Mammary epithelial cell (primary cell): ENCODE data around the gene UBE2J2.

Experiments used
- CTCF ChIP-seq, 2 donors: IDR thresholded peaks in 1 of 2; conservative IDR thresholded peaks in 1 of 2; 2 replicates each; pipeline ENCODE4 v1.5.1; 2011 to 2012; ENCODE audit warnings: inconsistent platforms in 2 of 2, low read length in 2 of 2, mild to moderate bottlenecking in 2 of 2, control low read depth in 1 of 2, low read depth in 1 of 2; ENCODE audit not compliant: insufficient read depth in 1 of 2; ENCODE audit errors: extremely low read depth in 1 of 2
- EZH2 ChIP-seq: IDR thresholded peaks from 2 replicates; pipeline ENCODE4 v1.6.1; 2012; ENCODE audit warnings: low read length, inconsistent platforms, borderline replicate concordance

- no peak for TF ChIP-seq CTCF (conservative IDR thresholded peaks at IDR 0.05 in 1 of 2, IDR thresholded peaks at IDR 0.05 in 1 of 2; ENCODE audit: extremely low read depth in 1 of 2, insufficient read depth in 1 of 2, low read depth in 1 of 2, low read length in 2 of 2)
- no peak for TF ChIP-seq EZH2
Measured at GRCh38 chr1:1204998-1205768, 68.5 kb downstream of the UBE2J2 start.
